Measurements from ENCODE around the gene TRHDE. TPM values are rescaled to one million over a fixed set of nuclear protein-coding genes. Genes with fewer than 3 reads are reported as not detected.

Gene TRHDE
- total RNA-seq, 1 donor from 2014 or later, result 0.08 TPM

GRCh38 chr12:72444566-72444965, 172.4 kb downstream of the TRHDE start:
- no peak for ATAC-seq

GRCh38 chr12:72448089-72448488, 175.9 kb downstream of the TRHDE start:
- ATAC-seq, result no peak

DNA sequence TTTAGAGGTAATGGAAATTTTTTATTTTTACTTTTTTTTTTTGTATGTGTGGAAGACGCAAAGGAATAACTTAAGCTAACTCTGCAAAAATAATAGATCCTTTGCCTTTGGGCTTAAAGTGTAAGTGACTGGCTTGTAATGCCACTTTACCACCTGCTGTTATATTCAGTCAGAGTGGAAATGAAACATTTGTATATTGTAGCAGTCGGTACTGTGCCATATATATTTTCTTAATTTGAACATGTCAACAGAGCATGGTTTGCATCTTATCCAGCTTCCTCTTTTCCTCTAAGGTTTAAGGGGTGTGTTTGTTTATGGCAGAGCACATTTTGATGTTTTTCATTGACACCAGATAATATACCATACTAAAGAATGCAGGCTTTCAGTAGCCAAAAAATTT, 176.6 kb downstream of the TRHDE start:
- ATAC-seq, result no peak

- no peak for ATAC-seq
These were observed 180.9 kb downstream of the TRHDE start for GRCh38 chr12:72453066-72453465.

- no peak for ATAC-seq
These were observed 181.4 kb downstream of the TRHDE start for GRCh38 chr12:72453550-72453949.

GRCh38 chr12:72464471-72464870, 192.3 kb downstream of the TRHDE start:
- ATAC-seq, result no peak

DNA sequence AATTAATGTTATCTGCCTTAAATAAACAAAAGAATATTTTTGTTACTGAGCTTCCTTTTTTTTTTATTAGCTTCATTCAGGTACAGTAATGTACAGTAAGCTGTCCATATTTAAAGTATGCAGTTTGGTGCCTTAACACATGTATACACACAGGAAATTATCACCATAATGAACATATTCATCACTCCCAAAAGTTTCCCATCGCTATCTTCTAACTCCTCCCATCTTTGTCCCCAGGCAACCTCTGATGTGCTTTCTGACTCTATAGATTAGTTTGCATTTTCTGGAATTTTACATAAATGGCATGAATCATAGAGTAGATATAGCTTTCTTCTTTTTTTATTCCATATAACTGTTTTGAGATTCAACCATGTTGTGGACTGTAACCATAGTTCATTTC, 193.0 kb downstream of the TRHDE start:
- ATAC-seq, result no peak

DNA sequence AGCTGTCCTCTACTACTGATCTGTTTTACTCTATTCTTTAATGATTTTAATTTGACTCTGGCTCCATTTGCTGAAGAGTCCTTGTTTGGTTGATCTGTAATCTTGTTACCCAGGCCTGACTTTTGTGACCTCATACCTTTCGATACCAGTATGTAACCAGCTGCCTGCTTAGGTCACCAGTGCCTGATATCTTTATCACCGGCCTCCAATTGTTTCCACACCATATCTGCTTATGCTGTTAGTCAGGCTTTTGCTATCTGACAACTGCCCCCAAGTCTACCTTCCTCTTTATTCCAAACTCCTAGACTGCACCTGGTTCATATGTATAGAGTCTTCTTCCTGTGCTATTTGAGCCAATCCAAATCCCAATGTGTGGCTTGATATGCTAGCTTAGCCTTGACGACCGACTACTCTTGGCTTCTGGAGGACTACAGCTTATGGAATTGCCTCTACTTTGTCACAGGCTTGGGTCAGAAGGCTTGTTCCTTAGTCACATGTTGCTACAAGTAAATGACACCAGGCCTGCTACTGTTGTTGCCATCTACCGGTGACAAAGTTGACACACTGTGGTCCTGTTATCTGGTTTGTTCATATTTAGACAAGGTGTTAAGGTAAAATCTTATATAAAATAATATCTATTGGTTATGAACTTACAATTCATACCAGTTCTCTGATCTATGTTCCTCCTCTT, 193.9 kb downstream of the TRHDE start:
- no peak for ATAC-seq

DNA sequence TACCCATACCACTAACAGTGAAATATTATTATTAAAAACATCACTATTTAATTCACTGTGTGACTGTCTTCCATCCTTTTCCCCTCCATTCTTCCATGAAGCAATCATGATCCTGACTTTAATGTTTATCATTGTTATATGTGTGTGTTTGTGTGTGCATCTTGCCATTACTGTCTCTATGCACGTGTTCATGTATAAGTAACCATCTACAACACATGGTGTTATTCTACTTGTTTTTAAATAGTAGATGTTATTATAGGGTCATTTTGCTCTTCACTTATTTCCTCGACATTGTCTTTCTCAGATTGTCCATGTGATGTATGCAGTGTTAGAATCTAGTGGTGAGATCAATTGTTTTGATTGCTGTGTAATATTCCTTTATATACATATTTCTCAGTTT, 195.8 kb downstream of the TRHDE start:
- no peak for ATAC-seq

- ATAC-seq, result no peak
These were observed 196.3 kb downstream of the TRHDE start for GRCh38 chr12:72468505-72468904.

DNA sequence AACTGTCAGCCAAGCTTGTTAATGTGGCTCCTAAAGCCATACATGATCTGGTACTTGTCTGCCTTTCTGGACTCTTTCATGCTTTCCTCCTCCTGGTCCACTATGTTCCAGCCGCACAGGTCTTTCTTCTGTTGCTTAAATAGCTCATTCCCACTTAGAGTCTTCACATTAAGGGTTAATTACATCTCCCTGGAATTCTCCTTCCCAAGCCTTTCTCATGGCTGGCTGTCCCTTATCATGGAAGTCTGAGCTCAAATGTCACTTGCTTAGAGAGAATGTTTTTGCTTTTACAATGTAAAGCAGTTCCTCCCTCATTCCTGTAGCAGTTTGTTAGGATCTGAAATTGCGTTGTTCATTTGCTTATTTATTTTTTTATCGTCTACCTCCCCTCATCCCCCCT, 199.6 kb downstream of the TRHDE start:
- ATAC-seq, result no peak

DNA sequence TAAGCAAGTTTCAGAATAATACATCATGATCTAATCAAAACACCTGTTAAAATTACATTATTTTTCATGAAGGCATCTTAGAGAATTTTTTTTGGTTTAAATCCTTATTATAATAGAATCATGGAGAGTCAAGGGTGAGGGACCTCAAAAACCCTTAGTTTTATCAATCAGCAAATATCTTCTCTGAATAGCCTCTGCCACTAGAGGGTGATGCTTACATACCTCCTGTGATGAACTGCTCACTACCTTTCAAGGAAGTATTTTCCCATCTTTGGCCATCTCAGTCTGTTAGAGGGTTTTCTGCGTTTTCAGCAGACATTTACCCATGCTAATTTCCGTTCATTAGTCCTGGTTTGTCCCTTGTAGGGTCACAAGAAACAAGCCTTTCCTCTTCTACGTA, 200.2 kb downstream of the TRHDE start:
- ATAC-seq, result no peak

GRCh38 chr12:72476301-72476700, 204.1 kb downstream of the TRHDE start:
- ATAC-seq, result no peak

DNA sequence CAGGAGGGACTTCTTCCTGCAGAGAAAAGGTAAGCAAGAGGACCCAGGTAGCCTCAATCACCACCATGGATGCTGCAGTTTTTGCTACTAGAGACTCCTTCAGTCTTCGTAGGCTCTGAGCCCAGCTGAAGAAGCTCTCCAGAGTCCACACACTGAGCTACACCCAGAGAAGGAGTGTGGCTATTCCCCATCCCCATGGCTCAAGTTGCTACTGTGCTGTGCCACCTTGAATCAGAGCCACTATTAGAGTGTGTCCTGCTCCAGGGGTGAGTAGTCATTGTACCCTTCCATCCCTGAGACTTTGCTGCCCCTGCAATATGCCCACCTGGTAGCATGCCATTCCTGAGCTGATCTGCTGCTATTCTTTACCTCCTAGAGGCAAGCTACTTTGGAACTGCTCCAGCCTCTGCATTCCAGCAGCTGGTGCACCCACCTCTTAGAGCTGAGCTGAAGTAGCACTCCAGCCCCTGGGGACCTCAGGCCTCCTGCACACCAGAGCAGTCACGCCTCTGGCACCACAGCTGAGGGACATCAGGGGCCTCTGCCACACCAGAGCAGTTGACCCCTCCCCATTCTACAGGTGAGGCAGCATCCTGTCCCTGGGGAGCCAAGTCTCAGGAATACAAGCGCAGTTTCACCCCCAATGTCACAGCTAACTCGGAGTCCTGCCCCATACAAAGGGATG, 213.0 kb downstream of the TRHDE start:
- ATAC-seq, result no peak

GRCh38 chr12:72491426-72491825, 219.3 kb downstream of the TRHDE start:
- ATAC-seq, result no peak

- ATAC-seq, result no peak
These were observed 221.2 kb downstream of the TRHDE start for GRCh38 chr12:72493407-72493806.

- ATAC-seq, result no peak
These were observed 226.2 kb downstream of the TRHDE start for GRCh38 chr12:72498354-72498753.

DNA sequence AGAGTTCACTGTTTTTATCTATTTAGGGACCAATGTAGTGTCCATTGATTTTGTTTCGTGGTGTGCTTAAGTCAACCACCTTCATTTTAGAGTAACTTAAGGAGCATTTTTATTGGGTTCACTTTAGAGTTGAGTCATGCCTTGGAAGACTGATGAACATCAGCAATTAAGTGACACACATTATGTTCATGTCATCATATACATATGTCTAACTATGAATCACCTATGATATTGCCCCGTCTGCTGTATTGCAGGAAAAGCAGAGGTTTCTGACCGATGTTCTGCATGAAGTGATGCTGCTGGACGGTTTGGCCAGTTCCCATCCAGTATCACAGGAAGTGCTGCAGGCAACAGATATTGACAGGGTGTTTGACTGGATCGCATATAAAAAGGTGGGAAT, 227.1 kb downstream of the TRHDE start:
- ATAC-seq, result no peak

GRCh38 chr12:72502546-72502945, 230.4 kb downstream of the TRHDE start:
- ATAC-seq, result no peak

- ATAC-seq, result no peak
These were observed 233.1 kb downstream of the TRHDE start for GRCh38 chr12:72505227-72505626.

- no peak for ATAC-seq
These were observed 237.7 kb downstream of the TRHDE start for GRCh38 chr12:72509891-72510290.

DNA sequence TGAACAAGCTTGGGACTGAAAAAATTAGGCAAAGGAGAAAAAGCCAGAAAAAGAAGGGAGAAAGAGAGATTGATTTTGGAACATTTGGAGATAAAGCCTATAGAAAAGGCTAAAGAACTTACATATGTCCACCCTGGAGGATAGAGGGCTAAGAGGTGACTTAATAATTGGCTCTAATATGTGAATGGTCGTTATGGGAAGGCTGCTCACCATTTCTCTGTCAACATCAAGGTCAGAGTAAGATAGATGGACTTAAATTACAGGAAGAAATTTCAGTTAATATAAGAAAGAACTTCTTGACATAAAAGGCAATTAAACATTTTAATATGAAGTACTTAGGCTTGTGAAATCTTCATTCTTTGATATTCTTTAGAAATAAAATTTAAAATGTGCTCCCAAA, 238.6 kb downstream of the TRHDE start:
- no peak for ATAC-seq

- no peak for ATAC-seq
These were observed 239.3 kb downstream of the TRHDE start for GRCh38 chr12:72511498-72511897.

DNA sequence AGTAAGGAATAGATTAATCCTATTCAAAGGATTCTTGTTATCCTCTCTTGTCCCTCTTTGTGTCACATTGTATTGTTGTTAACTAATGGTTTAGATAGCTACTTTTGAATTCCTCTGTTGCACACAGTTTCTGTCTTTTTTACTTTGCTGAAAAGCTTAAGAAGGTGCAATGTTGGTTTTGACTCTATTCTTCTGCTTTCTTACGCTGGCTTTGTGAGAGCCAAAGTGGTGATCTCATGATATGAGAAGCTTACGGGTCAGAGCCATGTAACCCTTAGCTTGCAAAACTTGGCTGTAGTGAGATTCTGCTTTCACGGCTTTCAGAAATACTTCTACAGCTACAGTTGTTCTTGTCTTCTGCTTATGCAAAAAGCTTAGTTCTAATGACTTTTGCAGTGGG, 239.7 kb downstream of the TRHDE start:
- no peak for ATAC-seq
